ENCODE measurements around the gene USP6.
"Not testable (repeated sequence)": the region's sequence is repeated elsewhere in the genome, so short reads cannot be mapped to it uniquely, and the experiment has no call there.

DNA sequence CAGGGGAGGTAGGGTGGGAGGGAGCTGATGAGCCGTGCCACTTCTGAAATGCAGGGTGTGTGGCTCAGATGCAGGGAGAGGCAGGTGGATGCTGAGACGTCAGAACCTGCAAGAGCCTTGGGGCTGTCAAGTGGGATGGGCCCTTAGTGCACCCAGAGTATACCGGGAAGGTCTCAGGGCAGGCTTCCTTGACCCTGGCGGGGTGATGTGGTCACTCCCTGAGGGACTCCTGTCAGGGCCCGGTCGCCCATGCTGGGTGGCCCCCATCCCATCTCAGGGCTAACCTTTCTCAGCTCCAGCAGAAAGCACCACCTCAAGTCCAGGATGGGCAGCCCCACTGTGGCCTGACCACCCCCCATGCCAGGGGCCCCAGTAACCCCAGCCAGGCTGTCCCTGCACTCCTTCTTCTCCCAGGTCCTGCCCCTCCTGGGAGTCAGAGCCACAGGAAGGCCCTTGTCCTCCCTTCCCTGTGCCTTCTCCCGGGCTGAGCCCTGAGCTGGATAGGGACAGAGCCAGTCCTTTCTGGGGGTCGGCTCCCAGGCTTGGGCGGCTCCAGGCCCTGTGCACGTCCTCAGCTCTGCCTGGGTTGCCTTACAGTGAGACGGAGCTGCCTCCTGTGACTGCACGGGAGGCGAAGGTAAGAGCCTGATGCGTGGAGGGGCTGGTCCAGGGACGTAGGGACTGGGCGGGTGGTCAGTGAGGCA, 16.1 kb downstream of the USP6 start:
- TF ChIP-seq CTCF, EZH2phosphoT487 (IDR thresholded peaks at IDR 0.05; ENCODE audit: low read length): not testable (repeated sequence)

All from MM.1S (cell line).